A549 treated with CpdA at 1 μM for 4 hours (cell line): Measurements from ENCODE around the gene ABCC4. TPM values are rescaled to one million over a fixed set of nuclear protein-coding genes. Genes with fewer than 3 reads are reported as not detected.

Experiments
- total RNA-seq: library from RNA; stranded (reverse); fragments of 200-300 nt; extraction: Qiagen RNA extraction; gene quantifications from 5 replicates; pipeline ENCODE4 v1.2.3, GENCODE V29; 2022; ENCODE audit warnings: low read depth

ABCC4 gene
- 15.3 to 21.6 TPM (median 17.9 TPM) in 5 replicates for total RNA-seq

GRCh38 chr13:95301183-95301967 lies at the start of gene ABCC4:
Gene ABCC4, minus strand, starts transcription at chr13:95301451. Its CDS starts 137 bp downstream, at chr13:95301314.

